Liver (tissue), 9 donors: ENCODE measurements around the gene SHB. TPM values are rescaled to one million over a fixed set of nuclear protein-coding genes. Genes with fewer than 3 reads are reported as not detected.

Experiments
- DNase-seq: peaks from one replicate; pipeline ENCODE4 v3.0.0-alpha.2; 2017; ENCODE audit warnings: low spot score
- H3K27ac ChIP-seq, 2 donors: one replicate each; pipeline ENCODE4 v1.7.0; 2013; ENCODE audit warnings: inconsistent platforms in 2 of 2, low read length in 2 of 2, control low read depth in 1 of 2, low read depth in 1 of 2, mild to moderate bottlenecking in 1 of 2
- H3K27me3 ChIP-seq, 4 donors: one replicate each; pipeline versions ENCODE4 v1.6.1 to v1.7.0; 2013; ENCODE audit warnings: low read length in 3 of 4, inconsistent platforms in 1 of 4, mild to moderate bottlenecking in 1 of 4, moderate library complexity in 1 of 4; ENCODE audit not compliant: control insufficient read depth in 4 of 4, insufficient read depth in 4 of 4
- H3K36me3 ChIP-seq, 4 donors: one replicate each; pipeline versions ENCODE4 v1.6.1 to v1.7.0; 2013; ENCODE audit warnings: low read length in 3 of 4, mild to moderate bottlenecking in 3 of 4, low read depth in 1 of 4, moderate library complexity in 1 of 4; ENCODE audit not compliant: control insufficient read depth in 4 of 4, insufficient read depth in 3 of 4
- H3K4me1 ChIP-seq, 4 donors: one replicate each; pipeline versions ENCODE4 v1.6.1 to v1.7.0; 2013; ENCODE audit warnings: low read length in 3 of 4, mild to moderate bottlenecking in 3 of 4, moderate library complexity in 1 of 4; ENCODE audit not compliant: control insufficient read depth in 4 of 4, insufficient read depth in 4 of 4
- H3K4me3 ChIP-seq, 3 donors: one replicate each; pipeline versions ENCODE4 v1.6.1 to v1.7.0; 2013; ENCODE audit warnings: low read length in 3 of 3, control low read depth in 1 of 3, low read depth in 1 of 3, mild to moderate bottlenecking in 1 of 3
- H3K9ac ChIP-seq, 2 donors: one replicate each; pipeline ENCODE4 v1.7.0; 2013; ENCODE audit warnings: low read length in 2 of 2, mild to moderate bottlenecking in 2 of 2, moderate library complexity in 2 of 2, control low read depth in 1 of 2, low read depth in 1 of 2
- H3K9me3 ChIP-seq, 4 donors: one replicate each; pipeline versions ENCODE4 v1.6.1 to v1.7.0; 2013; ENCODE audit warnings: low read length in 3 of 4; ENCODE audit not compliant: control insufficient read depth in 4 of 4
- ATF3 ChIP-seq: IDR thresholded peaks from 2 replicates; pipeline ENCODE4 v1.6.1; 2016; ENCODE audit warnings: antibody characterized with exemption
- EGR1 ChIP-seq, 2 donors: IDR thresholded peaks; 2 replicates each; pipeline ENCODE4 v1.6.1; 2016 to 2018; ENCODE audit warnings: antibody characterized with exemption in 2 of 2, low read depth in 2 of 2
- FOXA1 ChIP-seq: IDR thresholded peaks from 2 replicates; pipeline ENCODE4 v1.6.1; 2016; ENCODE audit warnings: antibody characterized with exemption
- FOXA2 ChIP-seq: IDR thresholded peaks from 2 replicates; pipeline ENCODE4 v1.6.1; 2016; ENCODE audit warnings: antibody characterized with exemption
- GABPA ChIP-seq, 2 donors: IDR thresholded peaks in 1 of 2; conservative IDR thresholded peaks in 1 of 2; 2 replicates each; pipeline ENCODE4 v1.6.1; 2016; ENCODE audit warnings: antibody characterized with exemption in 2 of 2, mild to moderate bottlenecking in 1 of 2, moderate library complexity in 1 of 2
- HNF4A ChIP-seq, 2 donors: conservative IDR thresholded peaks; 2 replicates each; pipeline ENCODE4 v1.6.1; 2016; ENCODE audit warnings: antibody characterized with exemption in 2 of 2, mild to moderate bottlenecking in 2 of 2
- HNF4G ChIP-seq: IDR thresholded peaks from 2 replicates; pipeline ENCODE4 v1.6.1; 2016; ENCODE audit warnings: antibody characterized with exemption
- JUND ChIP-seq, 2 donors: IDR thresholded peaks; 2 replicates each; pipeline ENCODE4 v1.6.1; 2016; ENCODE audit warnings: antibody characterized with exemption in 2 of 2
- MAX ChIP-seq: IDR thresholded peaks from 2 replicates; pipeline ENCODE4 v1.6.1; 2016; ENCODE audit warnings: antibody characterized with exemption
- RAD21 ChIP-seq, 2 donors: IDR thresholded peaks; 2 replicates each; pipeline ENCODE4 v1.6.1; 2016; ENCODE audit warnings: antibody characterized with exemption in 2 of 2, mild to moderate bottlenecking in 2 of 2
- REST ChIP-seq: IDR thresholded peaks from 2 replicates; pipeline ENCODE4 v1.6.1; 2016; ENCODE audit warnings: antibody characterized with exemption, mild to moderate bottlenecking
- RXRA ChIP-seq, 2 donors: IDR thresholded peaks; 2 replicates each; pipeline ENCODE4 v1.6.1; 2017 to 2018; ENCODE audit warnings: antibody characterized with exemption in 2 of 2, mild to moderate bottlenecking in 1 of 2
- SP1 ChIP-seq: IDR thresholded peaks from 2 replicates; pipeline ENCODE4 v1.6.1; 2018; ENCODE audit warnings: antibody characterized with exemption, mild to moderate bottlenecking
- TAF1 ChIP-seq: conservative IDR thresholded peaks from 2 replicates; pipeline ENCODE4 v1.6.1; 2016; ENCODE audit warnings: antibody characterized with exemption, mild to moderate bottlenecking
- YY1 ChIP-seq: IDR thresholded peaks from 2 replicates; pipeline ENCODE4 v1.6.1; 2016; ENCODE audit warnings: antibody characterized with exemption, mild to moderate bottlenecking
- WGBS: extraction: QIAGEN DNeasy Blood & Tissue Kit; methylation state at CpG from one replicate; pipeline ENCODE4 v1.1.7; 2013; 5-methylcytosine and 5-hydroxymethylcytosine counted together
- polyA plus RNA-seq, 2 donors: library from polyadenylated mRNA; stranded (reverse) in 1 of 2; unstranded in 1 of 2; fragments of 200-250 nt in 1 of 2; fragments of >200 nt in 1 of 2; fragmentation: Nextera tagmentation in 1 of 2; extraction: Ambion mirVana in 1 of 2; gene quantifications; one replicate each; pipeline versions ENCODE4 v1.2.1 to v1.2.3, GENCODE V29; 2013 to 2015
- total RNA-seq, 2 donors: library from RNA; depleted of rRNA; stranded (reverse); fragments of >200 nt; gene quantifications; one replicate each; pipeline ENCODE4 v1.2.3, GENCODE V29; 2014
- TF ChIP-seq, protein P1 (sequence below): IDR thresholded peaks from 2 replicates; pipeline ENCODE4 v1.6.1; 2016; ENCODE audit warnings: antibody characterized with exemption
- TF ChIP-seq, protein P2 (sequence below): fragments of 150-350 bp; IDR thresholded peaks from 2 replicates; pipeline ENCODE4 v1.5.1; 2017; ENCODE audit warnings: improper control_type of control experiment, low read depth, low read length; ENCODE audit not compliant: missing input control
- donor health status: healthy.
- donor health status: healthy.
- donor health status: healthy.
- donor health status: healthy.
- donor health status: healthy.

Gene SHB
- total and polyA plus RNA-seq, 4 donors: 3.4 to 17.3 (median 7.0) TPM

DNA sequence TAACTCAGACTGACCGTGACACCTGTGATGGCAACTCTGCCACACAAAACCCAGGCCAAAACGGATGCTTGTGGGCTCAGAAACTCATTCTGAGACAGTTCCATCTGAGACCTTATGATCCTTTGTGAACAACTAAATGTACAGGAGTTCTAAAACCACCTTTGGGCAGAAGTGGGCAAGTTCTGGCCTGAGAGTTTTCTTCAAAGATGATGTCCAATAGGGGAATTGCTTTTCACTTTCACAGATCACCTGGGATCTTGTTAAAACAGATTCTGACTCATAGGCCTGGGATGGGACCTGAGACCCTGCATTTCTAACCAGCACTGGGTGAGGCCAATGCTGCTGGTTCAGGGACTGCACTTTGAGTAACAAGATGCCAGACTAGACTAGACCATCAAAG is 97.3 kb downstream of the SHB start:
- H3K9ac ChIP-seq: no peak overlapping the region
- no peaks in the 10 kb centered on the region for H3K9me3 ChIP-seq
- no peak for TF ChIP-seq RAD21 (IDR thresholded peaks at IDR 0.05)
- TF ChIP-seq REST: no peak
- no peak for TF ChIP-seq GABPA (IDR thresholded peaks at IDR 0.05 in 1 of 2, conservative IDR thresholded peaks at IDR 0.05 in 1 of 2)
- no peak for TF ChIP-seq HNF4G
- no peak for TF ChIP-seq SP1
- TF ChIP-seq TAF1: no peak
- TF ChIP-seq FOXA2: no peak
- no peak for TF ChIP-seq FOXA1
- TF ChIP-seq, protein P1, sequence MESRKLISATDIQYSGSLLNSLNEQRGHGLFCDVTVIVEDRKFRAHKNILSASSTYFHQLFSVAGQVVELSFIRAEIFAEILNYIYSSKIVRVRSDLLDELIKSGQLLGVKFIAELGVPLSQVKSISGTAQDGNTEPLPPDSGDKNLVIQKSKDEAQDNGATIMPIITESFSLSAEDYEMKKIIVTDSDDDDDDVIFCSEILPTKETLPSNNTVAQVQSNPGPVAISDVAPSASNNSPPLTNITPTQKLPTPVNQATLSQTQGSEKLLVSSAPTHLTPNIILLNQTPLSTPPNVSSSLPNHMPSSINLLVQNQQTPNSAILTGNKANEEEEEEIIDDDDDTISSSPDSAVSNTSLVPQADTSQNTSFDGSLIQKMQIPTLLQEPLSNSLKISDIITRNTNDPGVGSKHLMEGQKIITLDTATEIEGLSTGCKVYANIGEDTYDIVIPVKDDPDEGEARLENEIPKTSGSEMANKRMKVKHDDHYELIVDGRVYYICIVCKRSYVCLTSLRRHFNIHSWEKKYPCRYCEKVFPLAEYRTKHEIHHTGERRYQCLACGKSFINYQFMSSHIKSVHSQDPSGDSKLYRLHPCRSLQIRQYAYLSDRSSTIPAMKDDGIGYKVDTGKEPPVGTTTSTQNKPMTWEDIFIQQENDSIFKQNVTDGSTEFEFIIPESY: no peak
- TF ChIP-seq EGR1 (IDR thresholded peaks at IDR 0.05; ENCODE audit: low read depth in 2 of 2): no peak
- no peak for TF ChIP-seq RXRA (IDR thresholded peaks at IDR 0.05)
- TF ChIP-seq YY1: no peak
- TF ChIP-seq JUND (IDR thresholded peaks at IDR 0.05): no peak
- no peak for TF ChIP-seq HNF4A (conservative IDR thresholded peaks at IDR 0.05)
- TF ChIP-seq MAX: no peak
- TF ChIP-seq ATF3: no peak
- TF ChIP-seq, protein P2, sequence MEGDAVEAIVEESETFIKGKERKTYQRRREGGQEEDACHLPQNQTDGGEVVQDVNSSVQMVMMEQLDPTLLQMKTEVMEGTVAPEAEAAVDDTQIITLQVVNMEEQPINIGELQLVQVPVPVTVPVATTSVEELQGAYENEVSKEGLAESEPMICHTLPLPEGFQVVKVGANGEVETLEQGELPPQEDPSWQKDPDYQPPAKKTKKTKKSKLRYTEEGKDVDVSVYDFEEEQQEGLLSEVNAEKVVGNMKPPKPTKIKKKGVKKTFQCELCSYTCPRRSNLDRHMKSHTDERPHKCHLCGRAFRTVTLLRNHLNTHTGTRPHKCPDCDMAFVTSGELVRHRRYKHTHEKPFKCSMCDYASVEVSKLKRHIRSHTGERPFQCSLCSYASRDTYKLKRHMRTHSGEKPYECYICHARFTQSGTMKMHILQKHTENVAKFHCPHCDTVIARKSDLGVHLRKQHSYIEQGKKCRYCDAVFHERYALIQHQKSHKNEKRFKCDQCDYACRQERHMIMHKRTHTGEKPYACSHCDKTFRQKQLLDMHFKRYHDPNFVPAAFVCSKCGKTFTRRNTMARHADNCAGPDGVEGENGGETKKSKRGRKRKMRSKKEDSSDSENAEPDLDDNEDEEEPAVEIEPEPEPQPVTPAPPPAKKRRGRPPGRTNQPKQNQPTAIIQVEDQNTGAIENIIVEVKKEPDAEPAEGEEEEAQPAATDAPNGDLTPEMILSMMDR: no peak
- 89% methylated on average over 2 of the region's 2 CpGs for WGBS
- peaks cover 10 to 47% (median 23%) of the 10 kb centered on the region in 4 donors for H3K4me1 ChIP-seq
- no peak for DNase-seq
- no peak overlapping the region for H3K4me3 ChIP-seq
- no peaks in the 10 kb centered on the region for H3K27me3 ChIP-seq
- H3K36me3 ChIP-seq: peaks cover 3 to 32% (median 20%) of the 10 kb centered on the region in 4 donors
- no peak overlapping the region for H3K27ac ChIP-seq

DNA sequence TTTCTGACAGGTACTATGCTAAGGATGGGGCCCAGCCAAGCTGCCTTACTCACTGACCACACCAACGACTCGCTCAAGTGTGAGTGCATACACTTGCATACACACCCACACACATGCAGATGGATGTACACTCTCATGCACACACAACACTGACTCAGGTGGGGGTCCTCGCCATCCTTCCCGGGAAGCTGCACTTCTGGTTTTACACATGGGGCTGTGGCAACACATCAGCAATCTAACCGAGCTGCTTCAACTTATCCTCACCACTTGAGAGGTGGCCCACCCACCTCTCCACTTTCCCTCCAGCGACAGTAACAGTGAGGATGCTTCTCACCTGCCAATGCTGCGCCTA is 97.9 kb downstream of the SHB start:
- DNase-seq: no peak
- TF ChIP-seq FOXA1 (no peak), RXRA (IDR thresholded peaks at IDR 0.05) (no peak), TAF1 (no peak), RAD21 (IDR thresholded peaks at IDR 0.05) (no peak), FOXA2 (no peak), HNF4G (no peak), SP1 (no peak), ATF3 (no peak), GABPA (IDR thresholded peaks at IDR 0.05 in 1 of 2, conservative IDR thresholded peaks at IDR 0.05 in 1 of 2) (no peak)
- TF ChIP-seq, protein P1: no peak
- TF ChIP-seq, protein P2: no peak

More for the DNA sequence above, 97.9 kb downstream of the SHB start:
- WGBS: 90% methylated on average over 7 of the region's 7 CpGs
- Histone ChIP-seq H3K4me3 (no peak overlapping the region), H3K36me3 (peaks cover 3 to 32% (median 20%) of the 10 kb centered on the region in 4 donors), H3K4me1 (peaks cover 11 to 50% (median 26%) of the 10 kb centered on the region in 4 donors), H3K27me3 (no peaks in the 10 kb centered on the region), H3K9me3 (no peaks in the 10 kb centered on the region), H3K9ac (no peak overlapping the region), H3K27ac (no peak overlapping the region)
